GM13976 (cell line): ENCODE results near the gene PLCH1.

ENCODE experiments used
- DNase-seq: peaks from one replicate; pipeline ENCODE4 v3.0.0; 2012; ENCODE audit warnings: low spot score
- CTCF ChIP-seq: IDR thresholded peaks from 2 replicates; pipeline ENCODE4 v1.5.1; 2012; ENCODE audit warnings: borderline replicate concordance, mild to moderate bottlenecking; ENCODE audit not compliant: insufficient read depth; ENCODE audit errors: extremely low read depth, missing control alignments, control extremely low read depth
- in situ Hi-C: fragments of 300-500 bp; cut with MboI; formaldehyde crosslinking; loops from one replicate; pipeline ENCODE4 v1.12.0; 2022; ENCODE audit warnings: low sequenced_read_pairs, mixed read lengths, inconsistent platforms; ENCODE audit not compliant: unreplicated experiment

PLCH1 gene

DNA sequence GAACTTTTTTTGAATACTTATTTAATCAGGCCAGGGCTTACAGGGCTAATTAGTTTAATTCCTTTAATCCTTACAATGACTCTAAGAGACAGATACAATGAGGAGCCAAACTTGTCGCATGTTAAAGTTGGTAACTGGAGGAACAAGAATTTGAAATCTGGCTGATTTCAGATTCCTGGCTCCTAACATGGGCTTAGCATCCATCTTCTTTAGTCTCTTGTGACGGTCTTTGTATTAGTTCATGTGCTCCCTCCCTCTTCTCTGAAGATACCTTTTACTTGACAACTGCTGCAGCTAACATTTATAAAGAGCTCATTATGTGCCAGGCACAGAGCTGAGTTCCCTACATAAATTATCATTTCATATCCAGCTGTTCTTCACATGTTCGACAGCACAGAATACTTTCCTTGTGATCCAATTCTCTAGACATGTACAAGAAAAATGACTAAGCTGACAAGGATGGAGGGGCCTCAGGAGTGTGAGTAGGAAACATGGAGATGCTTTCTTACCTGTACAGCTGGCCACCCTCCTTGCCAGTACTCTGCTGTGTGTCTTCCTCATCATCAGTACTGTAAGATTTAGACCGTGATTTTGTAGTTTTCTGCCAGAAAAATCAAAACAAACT, 244.6 kb downstream of the PLCH1 start:
- no peak for DNase-seq
- in situ Hi-C loops: no loop called here
- no peak for TF ChIP-seq CTCF

DNA sequence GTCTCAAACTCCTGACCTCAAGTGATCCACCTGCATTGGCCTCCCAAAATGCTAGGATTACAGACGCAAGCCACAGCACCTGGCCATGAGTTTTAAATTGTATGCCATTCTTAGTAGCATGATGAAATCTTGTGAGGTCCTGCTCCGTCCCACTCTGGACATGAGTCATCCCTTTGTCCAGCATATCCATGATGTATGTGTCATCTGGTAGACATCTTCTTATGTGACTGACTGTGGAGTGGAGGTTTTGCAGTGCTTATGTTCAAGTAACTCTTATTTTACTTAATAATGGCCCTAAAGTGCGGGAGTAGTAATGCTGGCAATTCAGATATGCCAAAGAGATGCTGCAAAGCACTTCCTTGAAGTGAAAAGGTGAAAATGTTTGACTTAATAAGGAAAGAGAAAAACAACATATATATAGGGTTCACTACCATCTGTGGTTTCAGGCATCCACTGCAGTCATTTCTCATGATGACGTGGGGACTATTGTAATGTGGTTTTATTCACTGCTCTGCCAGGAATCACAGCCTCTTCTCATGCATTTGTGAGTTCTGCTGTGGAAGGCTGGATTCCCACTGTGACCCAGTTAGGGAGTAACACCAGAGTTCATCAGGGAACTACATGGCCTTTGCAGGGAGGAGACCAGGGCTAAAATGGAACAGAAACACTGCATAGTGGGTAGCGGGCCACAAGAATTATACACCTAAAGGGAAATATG, 246.8 kb downstream of the PLCH1 start:
- in situ Hi-C loops: no loop called here
- TF ChIP-seq CTCF: no peak
- DNase-seq: no peak

GRCh38 chr3:155496206-155496605, 248.7 kb downstream of the PLCH1 start:
- in situ Hi-C loops: no loop called here
- no peak for TF ChIP-seq CTCF
- no peak for DNase-seq

DNA sequence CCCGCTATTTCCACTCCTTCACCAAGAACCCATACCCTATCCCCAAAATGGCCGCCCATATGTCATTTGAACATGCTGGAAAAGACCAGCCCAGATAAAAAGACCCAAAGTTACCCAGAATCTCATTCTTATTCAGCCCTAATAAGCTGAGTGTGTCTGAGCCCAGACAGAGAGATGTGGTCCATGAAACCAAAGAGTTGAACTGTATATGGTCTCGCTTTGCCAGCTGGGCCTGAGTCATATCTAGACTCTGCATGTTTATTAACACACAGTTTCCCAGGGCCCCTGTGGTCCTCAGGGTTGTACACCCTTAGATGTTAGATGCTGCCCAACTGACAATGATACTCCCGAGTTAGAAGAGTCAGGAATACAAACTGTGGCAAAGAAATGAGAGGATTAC, 249.5 kb downstream of the PLCH1 start:
- TF ChIP-seq CTCF: no peak
- no peak for DNase-seq
- in situ Hi-C loops: no loop called here

- TF ChIP-seq CTCF: no peak
- in situ Hi-C loops: no loop called here
- no peak for DNase-seq
Observed at GRCh38 chr3:155494332-155494731, 250.5 kb downstream of the PLCH1 start.

DNA sequence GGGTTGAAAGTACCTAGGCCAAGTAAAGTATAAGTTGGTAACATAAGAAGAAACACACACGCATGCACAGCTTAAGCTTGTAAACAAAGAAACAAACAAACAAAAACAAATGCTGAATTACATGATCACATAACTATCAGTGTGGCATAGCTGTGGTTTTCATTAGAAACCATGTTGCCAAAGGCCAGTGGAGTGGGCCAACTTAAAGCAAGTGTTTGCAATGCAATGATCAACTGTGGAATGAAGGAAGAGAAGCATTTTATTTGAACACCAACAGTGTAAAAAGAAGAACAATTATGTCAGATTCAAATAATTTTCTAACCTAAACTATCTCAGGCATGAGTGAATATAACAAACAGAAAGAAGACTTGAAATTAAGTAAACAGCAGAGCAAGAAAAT, 252.0 kb downstream of the PLCH1 start:
- DNase-seq: no peak
- TF ChIP-seq CTCF: no peak
- in situ Hi-C loops: no loop called here
